NOMO-1 treated with DMSO at 0.1 percent for 48 hours (cell line): ENCODE results near the gene CPEB2.

ENCODE experiments used
- DNase-seq: peaks from one replicate; lab custom pipeline; 2025; ENCODE audit not compliant: unreplicated experiment; lab: John Stamatoyannopoulos, UW

Gene CPEB2

DNA sequence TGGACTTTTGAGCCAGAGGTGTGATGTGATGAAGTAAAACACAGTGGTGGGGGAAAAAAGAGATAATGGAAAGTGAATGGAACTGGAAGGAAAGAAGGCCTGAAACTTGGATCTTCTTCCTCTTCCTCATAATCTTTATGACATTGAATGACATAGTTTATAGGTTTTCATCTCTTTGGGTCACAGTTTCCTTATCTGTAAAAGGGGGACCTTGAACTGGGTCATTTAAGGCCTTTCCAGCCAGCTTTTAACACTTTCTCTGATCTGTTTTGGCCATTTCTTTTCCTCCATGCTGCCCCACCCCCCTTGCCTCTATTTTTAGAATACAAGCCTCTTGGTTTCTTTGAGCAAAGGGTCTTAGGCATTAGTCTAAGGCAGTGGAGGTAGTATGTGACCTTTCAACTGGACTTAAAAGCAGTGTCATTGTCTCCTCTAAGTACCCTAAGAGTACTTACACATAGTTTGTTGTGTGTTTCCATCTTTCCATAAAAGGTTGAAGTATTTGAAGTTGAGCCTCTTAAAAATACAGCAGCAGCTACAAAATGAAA, 7.8 kb downstream of the CPEB2 start:
- no peak for DNase-seq

GRCh38 chr4:15011166-15011565, 8.9 kb downstream of the CPEB2 start:
- DNase-seq: no peak

- no peak for DNase-seq
Observed at GRCh38 chr4:15012017-15012788, 9.9 kb downstream of the CPEB2 start.

GRCh38 chr4:15013585-15013984, 11.3 kb downstream of the CPEB2 start:
- no peak for DNase-seq

GRCh38 chr4:15015170-15015569, 12.9 kb downstream of the CPEB2 start:
- no peak for DNase-seq

DNA sequence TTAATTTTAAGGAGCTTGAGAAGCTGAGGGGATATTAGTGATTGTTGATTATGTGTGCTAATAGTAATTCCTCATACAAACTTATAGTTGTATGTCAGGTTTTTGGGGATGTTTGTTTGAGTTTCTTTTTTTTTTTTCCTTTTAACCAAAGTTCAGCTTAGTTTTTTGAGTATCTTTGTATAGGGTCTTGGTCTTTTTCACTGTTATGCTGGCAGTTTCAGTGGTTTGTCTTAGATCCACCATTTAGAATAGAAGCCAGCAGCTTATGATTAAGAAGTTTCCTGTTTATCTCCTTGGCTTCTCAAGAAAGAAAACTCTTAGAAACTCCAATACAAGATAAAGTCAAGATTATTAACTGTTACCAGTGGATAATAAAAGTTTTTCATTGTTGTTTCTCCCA, 16.1 kb downstream of the CPEB2 start:
- no peak for DNase-seq

GRCh38 chr4:15020502-15021286, 18.4 kb downstream of the CPEB2 start:
- DNase-seq: peak; percentile 21

- DNase-seq: no peak
Observed at GRCh38 chr4:15021311-15021710, 19.0 kb downstream of the CPEB2 start.

DNA sequence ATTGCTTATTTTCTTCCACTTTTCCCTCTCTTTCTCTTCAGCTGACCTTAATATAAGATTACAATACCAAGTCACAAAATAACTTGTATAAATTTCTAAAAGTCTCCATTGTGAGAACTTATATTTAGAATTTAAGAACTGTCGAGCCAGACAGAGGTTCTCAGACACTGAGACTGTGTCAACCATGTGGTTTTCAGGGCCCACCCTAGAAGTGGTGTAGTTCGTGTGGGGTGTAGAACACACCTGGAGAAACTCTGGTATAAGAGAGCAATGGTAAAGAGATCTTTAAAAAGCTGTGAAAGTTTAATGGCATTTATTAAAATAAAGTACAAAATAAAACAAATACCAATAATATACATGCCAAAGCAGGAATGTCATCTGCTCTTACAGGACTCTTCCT, 19.7 kb downstream of the CPEB2 start:
- DNase-seq: no peak

GRCh38 chr4:15024386-15024785, 22.1 kb downstream of the CPEB2 start:
- DNase-seq: no peak

GRCh38 chr4:15025693-15026092, 23.4 kb downstream of the CPEB2 start:
- DNase-seq: no peak

DNA sequence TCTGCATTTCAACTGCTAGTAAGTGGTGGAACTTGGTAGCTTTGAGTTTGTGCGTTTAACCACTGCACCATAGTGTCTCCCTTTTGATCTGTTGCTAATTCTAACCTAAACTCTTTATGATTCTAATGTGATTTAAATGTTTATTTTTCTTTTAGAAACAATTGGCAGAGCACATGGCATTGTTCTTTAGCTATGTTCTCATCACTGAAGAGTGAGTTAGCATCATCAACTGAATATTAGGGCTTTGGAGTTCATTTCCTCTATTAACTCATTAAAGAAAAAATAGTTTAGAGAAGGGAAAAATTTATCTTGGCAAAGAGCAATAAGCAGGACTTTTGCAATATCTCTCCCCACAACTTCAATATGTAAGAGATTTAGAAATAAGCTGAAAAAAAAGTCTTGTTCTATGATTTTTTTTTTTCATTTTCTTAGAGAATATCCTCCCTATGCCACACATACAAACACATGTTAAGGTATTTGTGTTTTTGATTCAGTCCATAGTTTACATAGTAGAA, 25.7 kb downstream of the CPEB2 start:
- DNase-seq: no peak

- no peak for DNase-seq
Observed at GRCh38 chr4:15031197-15031596, 28.9 kb downstream of the CPEB2 start.

- DNase-seq: no peak
Observed at GRCh38 chr4:15031993-15032675, 29.9 kb downstream of the CPEB2 start.

- DNase-seq: no peak
Observed at GRCh38 chr4:15034071-15034764, 31.9 kb downstream of the CPEB2 start.

DNA sequence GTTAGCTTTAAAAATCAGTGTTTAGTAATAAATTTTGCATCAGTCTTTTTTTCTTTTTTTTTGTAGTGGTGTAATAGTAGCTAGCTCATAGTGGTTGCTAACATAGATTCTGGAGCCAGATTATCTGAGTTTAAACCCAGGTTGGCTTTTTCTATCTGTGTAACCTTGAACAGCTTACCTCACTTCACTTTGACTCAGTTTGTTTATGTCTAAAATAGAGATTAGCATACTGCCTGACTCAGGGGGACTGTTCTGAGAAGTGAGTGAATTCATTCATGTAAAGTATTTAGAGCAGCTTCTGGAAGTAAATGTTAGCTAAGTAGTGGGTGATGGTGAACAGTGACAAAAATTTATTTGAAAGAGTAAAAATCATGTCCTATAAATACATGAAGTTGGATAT, 32.9 kb downstream of the CPEB2 start:
- no peak for DNase-seq

DNA sequence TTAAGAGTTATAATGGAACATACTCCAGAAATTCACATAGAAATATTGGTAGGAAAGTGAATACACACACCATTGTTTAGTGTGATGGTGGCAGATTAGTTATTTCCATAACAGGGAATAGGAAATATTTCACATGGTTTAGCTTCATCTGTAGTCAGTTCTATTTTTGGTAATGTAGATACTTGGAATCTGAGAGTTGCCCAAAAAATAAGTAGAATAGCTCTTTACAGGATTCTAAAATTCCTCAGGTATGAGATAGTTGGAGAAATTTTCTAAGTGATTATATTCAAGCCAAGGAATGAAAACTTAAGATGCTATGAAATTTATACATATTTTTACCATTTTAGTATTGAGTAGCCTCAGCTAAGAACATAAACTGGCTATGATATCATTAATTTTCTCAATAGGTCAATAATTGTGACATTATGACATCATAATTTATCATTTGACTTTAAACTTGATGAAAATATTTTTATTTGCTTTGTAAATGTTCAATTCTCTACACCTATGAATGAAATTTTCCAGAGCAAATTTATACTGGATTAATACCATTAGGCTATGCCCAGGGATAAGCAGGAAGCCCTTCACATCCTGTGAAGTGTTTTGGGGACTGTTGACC, 35.8 kb downstream of the CPEB2 start:
- DNase-seq: no peak

- DNase-seq: no peak
Observed at GRCh38 chr4:15040916-15041463, 38.7 kb downstream of the CPEB2 start.

DNA sequence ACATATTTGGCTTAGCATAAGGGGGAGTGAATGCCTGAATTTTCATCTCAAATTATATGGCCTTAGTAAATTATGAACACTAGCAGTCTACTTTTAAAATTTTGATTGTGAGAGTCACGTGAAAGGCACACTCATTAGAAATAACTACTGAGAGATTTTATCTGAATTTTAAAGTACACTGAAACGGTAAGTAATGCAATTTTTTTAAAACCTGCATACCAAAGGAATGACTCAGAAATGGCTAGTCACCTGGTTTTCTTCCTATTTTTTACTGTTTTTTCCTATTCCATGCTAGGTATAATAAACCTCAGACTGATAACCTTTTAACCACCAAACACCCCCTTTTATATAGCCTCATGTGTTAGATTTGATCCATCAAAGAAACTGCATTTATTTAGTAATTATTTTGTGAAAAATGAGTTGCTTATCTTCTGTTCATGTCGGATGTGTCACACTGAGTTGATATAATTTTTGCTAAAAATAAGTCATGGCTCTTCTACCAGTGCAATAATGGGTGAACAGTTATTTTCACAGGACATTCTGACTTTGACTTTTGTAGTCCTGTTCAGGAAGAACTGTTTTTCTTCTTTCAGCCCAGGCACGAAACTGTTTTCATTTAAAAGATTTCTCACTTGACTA, 40.4 kb downstream of the CPEB2 start:
- no peak for DNase-seq

DNA sequence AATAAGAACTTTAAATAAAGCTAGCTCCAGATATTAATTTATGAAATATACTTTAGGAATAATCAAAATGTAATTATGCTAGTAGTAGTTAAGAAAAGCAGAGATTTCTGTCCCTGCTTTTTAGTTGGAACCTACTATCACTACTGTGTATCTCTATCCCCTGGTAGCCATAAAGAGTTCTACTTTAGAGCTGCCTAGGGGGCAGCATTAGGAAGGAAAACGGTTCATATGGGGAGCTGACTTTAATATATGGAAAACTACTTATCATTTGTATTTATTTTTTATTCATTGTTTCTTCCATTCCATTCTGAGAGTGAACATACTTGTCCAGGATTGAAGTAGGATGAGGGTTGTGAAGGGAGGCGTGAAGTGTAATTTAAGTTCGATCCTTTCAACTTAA, 40.9 kb downstream of the CPEB2 start:
- no peak for DNase-seq
